ENCODE data around the gene INO80B. TPM values are rescaled to one million over a fixed set of nuclear protein-coding genes. Genes with fewer than 3 reads are reported as not detected.

Gene INO80B
- total and polyA plus RNA-seq, 2 of the 8 experiments (the other 6 are each of a cell fraction or from before 2014, with no cell fraction given) = 3.9 to 18.5 TPM

DNA sequence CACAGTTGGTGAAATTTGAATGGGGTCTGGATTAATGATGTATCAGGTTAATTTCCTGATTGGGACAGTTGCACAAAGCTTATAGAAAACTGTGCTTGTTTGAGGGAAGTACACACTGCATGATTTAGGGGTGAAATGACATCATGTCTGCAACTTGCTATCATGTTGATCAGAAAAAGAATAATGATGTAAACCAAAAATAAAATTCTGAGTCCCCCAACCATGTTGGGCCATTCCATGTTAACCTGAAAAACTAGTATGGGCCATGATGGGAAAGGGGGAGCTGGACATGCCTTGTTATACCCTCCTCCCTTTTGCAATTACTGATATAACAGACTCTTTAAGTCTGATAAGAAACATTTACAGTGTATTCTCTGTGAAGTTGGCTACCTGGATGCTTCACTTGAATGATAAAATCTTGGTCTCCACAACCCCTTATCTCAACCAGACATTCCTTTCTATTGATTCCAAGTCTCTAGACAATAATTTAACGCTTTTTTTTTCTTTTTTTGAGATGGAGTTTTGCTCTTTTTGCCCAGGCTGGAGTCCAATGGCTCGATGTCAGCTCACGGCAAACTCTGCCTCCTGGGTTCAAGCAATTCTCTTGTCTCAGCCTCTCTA, 4.2 kb upstream of the INO80B start (continued):
- TF ChIP-seq, protein P1, sequence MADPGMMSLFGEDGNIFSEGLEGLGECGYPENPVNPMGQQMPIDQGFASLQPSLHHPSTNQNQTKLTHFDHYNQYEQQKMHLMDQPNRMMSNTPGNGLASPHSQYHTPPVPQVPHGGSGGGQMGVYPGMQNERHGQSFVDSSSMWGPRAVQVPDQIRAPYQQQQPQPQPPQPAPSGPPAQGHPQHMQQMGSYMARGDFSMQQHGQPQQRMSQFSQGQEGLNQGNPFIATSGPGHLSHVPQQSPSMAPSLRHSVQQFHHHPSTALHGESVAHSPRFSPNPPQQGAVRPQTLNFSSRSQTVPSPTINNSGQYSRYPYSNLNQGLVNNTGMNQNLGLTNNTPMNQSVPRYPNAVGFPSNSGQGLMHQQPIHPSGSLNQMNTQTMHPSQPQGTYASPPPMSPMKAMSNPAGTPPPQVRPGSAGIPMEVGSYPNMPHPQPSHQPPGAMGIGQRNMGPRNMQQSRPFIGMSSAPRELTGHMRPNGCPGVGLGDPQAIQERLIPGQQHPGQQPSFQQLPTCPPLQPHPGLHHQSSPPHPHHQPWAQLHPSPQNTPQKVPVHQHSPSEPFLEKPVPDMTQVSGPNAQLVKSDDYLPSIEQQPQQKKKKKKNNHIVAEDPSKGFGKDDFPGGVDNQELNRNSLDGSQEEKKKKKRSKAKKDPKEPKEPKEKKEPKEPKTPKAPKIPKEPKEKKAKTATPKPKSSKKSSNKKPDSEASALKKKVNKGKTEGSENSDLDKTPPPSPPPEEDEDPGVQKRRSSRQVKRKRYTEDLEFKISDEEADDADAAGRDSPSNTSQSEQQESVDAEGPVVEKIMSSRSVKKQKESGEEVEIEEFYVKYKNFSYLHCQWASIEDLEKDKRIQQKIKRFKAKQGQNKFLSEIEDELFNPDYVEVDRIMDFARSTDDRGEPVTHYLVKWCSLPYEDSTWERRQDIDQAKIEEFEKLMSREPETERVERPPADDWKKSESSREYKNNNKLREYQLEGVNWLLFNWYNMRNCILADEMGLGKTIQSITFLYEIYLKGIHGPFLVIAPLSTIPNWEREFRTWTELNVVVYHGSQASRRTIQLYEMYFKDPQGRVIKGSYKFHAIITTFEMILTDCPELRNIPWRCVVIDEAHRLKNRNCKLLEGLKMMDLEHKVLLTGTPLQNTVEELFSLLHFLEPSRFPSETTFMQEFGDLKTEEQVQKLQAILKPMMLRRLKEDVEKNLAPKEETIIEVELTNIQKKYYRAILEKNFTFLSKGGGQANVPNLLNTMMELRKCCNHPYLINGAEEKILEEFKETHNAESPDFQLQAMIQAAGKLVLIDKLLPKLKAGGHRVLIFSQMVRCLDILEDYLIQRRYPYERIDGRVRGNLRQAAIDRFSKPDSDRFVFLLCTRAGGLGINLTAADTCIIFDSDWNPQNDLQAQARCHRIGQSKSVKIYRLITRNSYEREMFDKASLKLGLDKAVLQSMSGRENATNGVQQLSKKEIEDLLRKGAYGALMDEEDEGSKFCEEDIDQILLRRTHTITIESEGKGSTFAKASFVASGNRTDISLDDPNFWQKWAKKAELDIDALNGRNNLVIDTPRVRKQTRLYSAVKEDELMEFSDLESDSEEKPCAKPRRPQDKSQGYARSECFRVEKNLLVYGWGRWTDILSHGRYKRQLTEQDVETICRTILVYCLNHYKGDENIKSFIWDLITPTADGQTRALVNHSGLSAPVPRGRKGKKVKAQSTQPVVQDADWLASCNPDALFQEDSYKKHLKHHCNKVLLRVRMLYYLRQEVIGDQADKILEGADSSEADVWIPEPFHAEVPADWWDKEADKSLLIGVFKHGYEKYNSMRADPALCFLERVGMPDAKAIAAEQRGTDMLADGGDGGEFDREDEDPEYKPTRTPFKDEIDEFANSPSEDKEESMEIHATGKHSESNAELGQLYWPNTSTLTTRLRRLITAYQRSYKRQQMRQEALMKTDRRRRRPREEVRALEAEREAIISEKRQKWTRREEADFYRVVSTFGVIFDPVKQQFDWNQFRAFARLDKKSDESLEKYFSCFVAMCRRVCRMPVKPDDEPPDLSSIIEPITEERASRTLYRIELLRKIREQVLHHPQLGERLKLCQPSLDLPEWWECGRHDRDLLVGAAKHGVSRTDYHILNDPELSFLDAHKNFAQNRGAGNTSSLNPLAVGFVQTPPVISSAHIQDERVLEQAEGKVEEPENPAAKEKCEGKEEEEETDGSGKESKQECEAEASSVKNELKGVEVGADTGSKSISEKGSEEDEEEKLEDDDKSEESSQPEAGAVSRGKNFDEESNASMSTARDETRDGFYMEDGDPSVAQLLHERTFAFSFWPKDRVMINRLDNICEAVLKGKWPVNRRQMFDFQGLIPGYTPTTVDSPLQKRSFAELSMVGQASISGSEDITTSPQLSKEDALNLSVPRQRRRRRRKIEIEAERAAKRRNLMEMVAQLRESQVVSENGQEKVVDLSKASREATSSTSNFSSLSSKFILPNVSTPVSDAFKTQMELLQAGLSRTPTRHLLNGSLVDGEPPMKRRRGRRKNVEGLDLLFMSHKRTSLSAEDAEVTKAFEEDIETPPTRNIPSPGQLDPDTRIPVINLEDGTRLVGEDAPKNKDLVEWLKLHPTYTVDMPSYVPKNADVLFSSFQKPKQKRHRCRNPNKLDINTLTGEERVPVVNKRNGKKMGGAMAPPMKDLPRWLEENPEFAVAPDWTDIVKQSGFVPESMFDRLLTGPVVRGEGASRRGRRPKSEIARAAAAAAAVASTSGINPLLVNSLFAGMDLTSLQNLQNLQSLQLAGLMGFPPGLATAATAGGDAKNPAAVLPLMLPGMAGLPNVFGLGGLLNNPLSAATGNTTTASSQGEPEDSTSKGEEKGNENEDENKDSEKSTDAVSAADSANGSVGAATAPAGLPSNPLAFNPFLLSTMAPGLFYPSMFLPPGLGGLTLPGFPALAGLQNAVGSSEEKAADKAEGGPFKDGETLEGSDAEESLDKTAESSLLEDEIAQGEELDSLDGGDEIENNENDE (IDR thresholded peaks at IDR 0.05; ENCODE audit: insufficient replicate concordance, low read length) = no peak
- no peak for TF ChIP-seq CBX5 (IDR thresholded peaks at IDR 0.05; ENCODE audit: low read depth, low read length)
- TF ChIP-seq CTBP2 (IDR thresholded peaks at IDR 0.05; ENCODE audit: borderline replicate concordance, insufficient read depth, insufficient read length, low read length) = no peak
- no peak for TF ChIP-seq TCF12 (IDR thresholded peaks at IDR 0.05; ENCODE audit: low read depth, low read length)
- TF ChIP-seq SIN3A (conservative IDR thresholded peaks at IDR 0.05 in 1 of 2, IDR thresholded peaks at IDR 0.05 in 1 of 2; ENCODE audit: low read depth in 1 of 2, low read length in 2 of 2) = no peak
- TF ChIP-seq RFX5 (IDR thresholded peaks at IDR 0.05; ENCODE audit: borderline replicate concordance, low read depth, low read length) = no peak
- no peak for TF ChIP-seq SP2 (IDR thresholded peaks at IDR 0.05; ENCODE audit: low read length)
- no peak for TF ChIP-seq TAF7 (optimal IDR thresholded peaks at IDR 0.05; ENCODE audit: borderline replicate concordance, low read depth, low read length)
- TF ChIP-seq, protein P2, sequence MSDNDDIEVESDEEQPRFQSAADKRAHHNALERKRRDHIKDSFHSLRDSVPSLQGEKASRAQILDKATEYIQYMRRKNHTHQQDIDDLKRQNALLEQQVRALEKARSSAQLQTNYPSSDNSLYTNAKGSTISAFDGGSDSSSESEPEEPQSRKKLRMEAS (IDR thresholded peaks at IDR 0.05) = no peak
- TF ChIP-seq SIX5 (IDR thresholded peaks at IDR 0.05; ENCODE audit: low read depth, low read length) = no peak
- TF ChIP-seq BCL11A (IDR thresholded peaks at IDR 0.05; ENCODE audit: low read depth in 2 of 2, low read length in 2 of 2) = no peak
